ENCODE results near the gene LRRC63.
A peak's percentile ranks its signal among the peaks of the same experiment; 100 is the strongest.
"Not testable (repeated sequence)": the region's sequence is repeated elsewhere in the genome, so short reads cannot be mapped to it uniquely, and the experiment has no call there.

The LRRC63 gene

DNA sequence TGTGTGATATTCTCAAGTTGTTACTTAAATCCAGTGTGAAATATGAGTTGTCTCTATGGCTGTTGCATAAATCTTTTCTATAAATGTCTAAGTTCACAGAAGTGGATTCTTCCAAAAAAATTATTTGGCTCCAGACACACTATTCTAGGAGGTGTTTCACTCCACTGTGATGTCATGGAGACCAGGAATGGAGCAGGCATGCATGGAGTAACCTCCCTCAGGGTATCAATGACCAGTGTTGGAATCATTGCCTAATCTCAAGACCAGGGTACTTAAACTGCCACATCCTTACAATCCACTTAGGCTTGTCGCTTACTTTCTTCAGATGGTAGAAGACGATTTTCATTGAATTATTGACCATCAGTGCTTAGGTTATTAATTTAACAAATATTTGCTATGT is 55.4 kb downstream of the LRRC63 start:
- no peak for DNase-seq

DNA sequence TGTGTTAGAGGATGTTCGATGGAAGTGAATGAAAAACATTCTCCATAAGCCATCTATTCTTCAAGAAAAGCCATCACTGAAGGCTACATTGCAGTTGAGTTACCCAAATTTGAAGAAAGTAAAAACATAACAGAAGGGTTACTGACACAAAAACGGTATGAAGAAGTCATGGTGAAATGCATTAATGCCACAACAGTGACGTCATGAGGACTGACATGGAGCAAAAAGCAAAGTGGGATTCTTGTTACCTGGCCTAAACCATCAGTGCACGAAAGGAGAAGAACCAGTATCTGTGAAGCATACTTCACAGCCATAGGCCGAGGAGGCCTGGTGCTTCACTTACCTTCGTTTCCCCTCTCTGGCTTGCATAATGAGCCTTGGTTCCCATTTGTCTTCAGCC is 58.7 kb downstream of the LRRC63 start:
- no peak for DNase-seq

DNA sequence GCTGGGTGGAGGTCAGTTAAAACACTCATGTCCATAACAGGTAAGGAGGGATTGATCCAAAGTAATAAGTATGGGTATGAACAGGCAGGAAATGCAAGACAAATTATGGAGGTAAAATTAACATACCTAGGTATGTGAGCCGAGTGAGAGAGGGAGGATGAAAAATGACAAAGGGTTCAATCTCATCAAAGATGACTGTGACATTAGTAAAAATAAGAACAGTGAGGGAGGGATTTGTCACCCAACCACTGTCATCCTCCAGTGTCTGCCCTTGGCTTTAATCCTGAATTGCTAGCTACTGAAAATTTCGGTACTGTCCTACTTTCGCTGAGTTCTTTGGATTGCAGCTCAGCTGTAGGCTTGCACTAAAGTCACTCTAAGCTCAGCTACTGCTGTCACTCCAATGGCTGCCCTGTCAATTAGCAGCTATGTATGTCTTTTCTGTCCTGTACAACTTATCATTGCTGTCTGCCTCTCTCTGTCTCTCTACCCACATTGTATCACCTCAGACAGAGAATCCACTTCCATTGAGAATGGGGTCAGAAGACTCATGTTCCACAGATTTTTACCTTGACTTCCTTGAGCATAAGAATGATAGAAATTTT is 62.5 kb downstream of the LRRC63 start:
- DNase-seq, result no peak

DNA sequence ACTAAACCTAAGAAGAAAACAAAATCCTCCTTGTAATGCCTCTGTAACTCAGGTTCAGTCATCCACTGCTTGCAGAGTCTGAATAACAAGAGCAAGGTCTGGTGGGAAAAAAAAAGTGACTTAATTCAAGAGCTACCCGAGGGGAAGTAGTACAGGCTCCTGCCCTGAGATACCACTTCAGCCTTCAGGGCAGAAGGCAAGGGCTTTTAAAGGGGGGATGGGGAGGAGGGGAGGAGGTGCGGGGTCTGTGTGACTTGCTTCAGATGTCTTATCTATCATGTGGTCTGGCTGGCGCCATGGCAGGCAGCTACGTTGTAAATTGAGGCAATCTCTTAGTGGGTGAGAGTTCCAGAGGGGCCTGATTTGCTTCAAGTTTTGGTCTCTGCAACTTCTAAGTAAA is 66.7 kb downstream of the LRRC63 start:
- no peak for DNase-seq

- no peak for DNase-seq
Observed at GRCh38 chr13:46281779-46282178, 70.1 kb downstream of the LRRC63 start.

GRCh38 chr13:46283912-46284824 is 72.4 kb downstream of the LRRC63 start:
- DNase-seq, result not testable (repeated sequence)

DNA sequence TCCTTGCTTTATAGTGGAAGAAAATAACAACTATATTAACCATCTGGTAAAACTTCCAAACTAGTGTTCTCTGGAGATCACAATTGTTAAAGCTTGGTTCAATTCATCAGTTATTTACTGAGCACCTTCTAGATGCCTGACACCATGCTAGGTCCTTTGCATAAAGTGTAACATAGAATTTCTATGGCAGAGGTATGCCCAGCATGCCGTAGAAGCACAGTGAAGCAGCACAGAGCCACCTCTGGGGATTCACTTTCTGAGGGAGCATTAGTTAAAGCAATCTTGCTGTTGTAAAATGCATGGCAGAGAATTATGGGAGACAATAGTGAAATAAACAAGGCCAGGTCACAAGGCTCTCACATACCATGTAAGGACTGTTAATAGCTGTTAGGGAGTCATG is 75.2 kb downstream of the LRRC63 start:
- no peak for DNase-seq

GRCh38 chr13:46288570-46289259 is 77.0 kb downstream of the LRRC63 start:
- DNase-seq, result peak in 1 of 5 donors; percentile 75

- no peak for DNase-seq
Observed at GRCh38 chr13:46289260-46289955, 77.7 kb downstream of the LRRC63 start.

DNA sequence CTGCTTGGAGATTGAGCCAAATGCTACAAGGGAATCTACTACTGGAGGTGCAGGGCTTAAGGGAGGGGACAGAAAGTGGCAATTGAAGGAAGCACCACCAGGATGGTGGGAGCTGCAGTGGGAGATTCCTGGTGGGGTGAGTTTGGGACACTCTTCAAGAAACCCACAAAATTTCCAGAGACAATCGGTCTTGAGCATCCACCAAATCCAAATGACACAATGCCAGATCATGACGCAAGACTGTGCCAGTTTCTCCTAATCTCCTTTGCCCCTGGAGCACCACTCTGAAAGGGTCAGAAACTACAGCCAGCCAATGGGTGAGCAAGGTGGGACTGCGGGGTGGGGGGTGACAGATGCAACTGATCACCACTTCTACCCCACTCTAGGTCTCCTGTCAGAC is 78.7 kb downstream of the LRRC63 start:
- DNase-seq, result no peak

DNA sequence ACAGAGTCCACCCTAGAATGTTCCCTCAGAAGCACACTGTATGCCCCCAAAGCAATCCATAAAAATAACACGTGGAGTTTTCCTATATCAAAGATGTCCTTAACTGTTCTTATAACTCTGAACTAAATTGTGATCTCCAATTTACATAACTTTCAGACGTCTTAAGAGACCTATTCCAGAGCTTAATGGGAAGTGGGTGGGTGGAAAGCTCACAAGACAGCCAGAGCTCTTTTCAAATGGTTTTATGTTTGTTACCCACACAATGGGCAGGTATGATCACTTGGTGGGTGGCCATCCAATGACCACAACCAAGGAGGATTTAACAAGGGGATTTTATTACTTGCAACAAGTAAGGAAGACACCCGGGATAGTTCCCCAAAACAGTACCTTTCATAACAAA is 81.7 kb downstream of the LRRC63 start:
- no peak for DNase-seq

DNA sequence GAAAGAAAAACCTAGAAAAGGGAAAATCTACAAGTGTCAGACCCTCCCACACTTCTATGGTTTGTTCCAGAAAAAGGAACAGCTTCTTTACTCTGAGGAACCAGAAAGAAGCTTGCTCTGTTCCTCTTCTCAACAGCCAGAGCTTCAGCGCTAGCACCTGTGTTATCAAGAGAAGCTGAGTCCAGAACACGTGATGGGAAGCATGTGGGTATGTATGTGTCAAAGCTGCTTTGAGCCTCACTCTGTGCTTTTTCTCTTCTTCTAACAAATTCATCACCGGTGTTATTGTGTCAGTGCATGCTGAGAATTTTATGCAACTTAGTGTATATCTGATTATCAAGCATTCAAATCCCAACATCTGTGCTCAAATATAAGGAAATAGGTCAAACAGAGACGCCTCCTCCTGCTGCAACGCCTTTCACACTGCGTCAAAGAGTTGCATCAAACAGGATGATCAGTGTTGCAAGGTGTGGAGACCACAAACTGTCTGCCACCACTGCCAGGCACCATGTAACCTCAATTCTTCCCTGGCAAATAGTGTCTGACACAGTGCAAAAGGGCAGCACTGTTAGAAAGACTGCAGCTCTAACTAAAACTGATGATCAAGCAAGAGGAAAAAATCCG is 83.9 kb downstream of the LRRC63 start:
- DNase-seq, result peak; percentile 23 to 96 (median 56)

- DNase-seq, result peak in 1 of 5 donors; percentile 91
Observed at GRCh38 chr13:46296115-46296822, 84.5 kb downstream of the LRRC63 start.

DNA sequence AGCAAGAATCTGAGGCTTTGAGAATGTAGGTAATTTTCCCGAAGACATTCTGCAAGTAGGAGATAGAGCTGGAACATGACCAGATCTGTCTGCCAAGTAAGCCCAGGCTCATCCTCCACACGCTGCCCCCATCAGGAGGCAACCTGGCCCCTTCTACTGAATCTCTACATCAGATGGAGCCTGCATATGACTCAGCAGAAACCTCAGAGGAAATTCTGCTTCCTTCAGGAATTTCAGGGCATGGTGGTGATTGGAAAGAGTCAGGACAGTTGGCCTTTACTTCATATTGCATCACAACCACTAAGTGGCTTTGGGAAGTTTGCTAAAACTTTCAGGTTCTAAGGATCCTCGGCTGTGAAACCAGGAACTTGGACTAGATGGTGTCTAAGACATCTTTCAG is 85.2 kb downstream of the LRRC63 start:
- DNase-seq, result no peak

DNA sequence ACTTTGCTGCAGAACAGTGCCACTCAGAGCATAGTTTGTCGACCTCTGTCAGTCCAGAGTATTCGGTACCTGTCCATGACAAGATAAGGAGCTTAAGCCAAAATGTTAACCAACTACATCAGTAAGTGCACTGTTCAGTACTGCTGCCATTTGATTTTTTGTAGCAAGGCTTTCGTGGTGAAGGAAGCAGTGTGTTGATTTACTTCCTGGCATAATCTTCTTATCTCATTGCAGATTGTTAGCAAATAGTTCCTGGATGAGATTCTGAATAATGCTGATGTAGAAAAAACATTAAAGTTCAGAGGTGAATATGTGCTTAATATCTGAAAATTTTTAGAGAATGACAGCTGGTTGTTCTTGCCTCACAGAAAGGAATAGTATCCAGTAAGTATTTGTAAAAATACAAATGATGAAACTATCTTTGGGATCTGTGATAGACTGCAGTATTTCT is 85.7 kb downstream of the LRRC63 start:
- DNase-seq, result peak in 1 of 5 donors; percentile 39

GRCh38 chr13:46303742-46304385 is 92.1 kb downstream of the LRRC63 start:
- no peak for DNase-seq

DNA sequence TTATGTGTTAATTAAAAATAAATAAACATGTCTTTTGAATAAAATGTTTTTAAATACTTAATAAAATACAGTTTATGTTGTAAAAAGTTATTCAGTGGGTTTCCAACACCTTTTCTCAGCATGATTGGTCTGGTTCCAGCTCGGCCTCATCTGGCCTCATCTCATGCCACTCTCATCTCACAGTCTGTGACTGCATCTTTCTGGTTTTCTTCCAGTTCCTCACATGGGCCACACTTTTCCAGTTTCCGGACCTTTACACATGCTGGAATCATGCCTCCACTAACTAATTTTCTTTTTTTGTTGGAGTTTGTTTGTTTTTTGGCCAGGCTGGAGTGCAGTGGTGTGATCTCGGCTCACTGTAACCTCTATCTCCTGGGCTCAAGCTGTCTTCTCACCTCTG is 92.8 kb downstream of the LRRC63 start:
- no peak for DNase-seq

GRCh38 chr13:46307554-46307953 is 95.8 kb downstream of the LRRC63 start:
- no peak for DNase-seq

DNA sequence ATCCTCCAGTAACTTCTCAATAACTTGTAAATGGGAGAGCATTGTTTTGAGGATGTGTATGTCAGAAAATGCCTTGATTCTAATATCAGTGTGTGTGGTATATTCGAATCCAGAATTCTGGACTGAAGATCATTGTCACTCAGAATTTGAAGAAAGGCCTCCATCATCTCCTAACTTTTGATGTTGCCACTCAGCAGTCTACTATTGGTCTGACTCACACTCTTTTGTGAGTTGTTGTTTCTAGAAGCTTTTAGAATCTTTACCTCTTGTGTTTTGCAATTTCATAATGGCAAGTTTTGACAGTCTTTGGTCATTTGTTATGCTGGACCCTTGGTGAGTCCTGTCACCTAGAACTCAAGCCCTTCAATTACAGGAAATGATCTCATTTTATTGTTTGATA is 98.3 kb downstream of the LRRC63 start:
- no peak for DNase-seq

- no peak for DNase-seq
Observed at GRCh38 chr13:46311217-46311616, 99.5 kb downstream of the LRRC63 start.

GRCh38 chr13:46313024-46313423 is 101.3 kb downstream of the LRRC63 start:
- no peak for DNase-seq
